GM12878 (cell line): ENCODE data around the gene CILP2. TPM values are rescaled to one million over a fixed set of nuclear protein-coding genes. Genes with fewer than 3 reads are reported as not detected.

ENCODE experiments used
- ATAC-seq: fragments of 200-7000 bp; cut with Tn5 transposase; 3 replicates; pipeline ENCODE4 v1.9.1; 2020; ENCODE audit warnings: mild to moderate bottlenecking, moderate library complexity
- BruUV-seq: library from RNA; stranded (reverse); fragments of 400-500 nt; replicated peaks from 2 replicates; lab custom pipeline; 2021; lab: Mats Ljungman, UMichigan
- CTCF ChIA-PET: fragments of 300-600 bp; sonication (Branson Sonifier 250); formaldehyde crosslinking; extraction: SDS; loops from one replicate; lab custom pipeline; 2021; ENCODE audit warnings: inconsistent platforms; lab: Yijun Ruan, JAX
- POLR2A ChIA-PET: fragments of 350-600 bp; formaldehyde crosslinking; extraction: SDS; loops from one replicate; lab custom pipeline; 2021; ENCODE audit warnings: inconsistent platforms; lab: Charles Lee
- RAD21 ChIA-PET: fragments of 300-600 bp; sonication (Branson Sonifier 250); formaldehyde crosslinking; loops from one replicate; lab custom pipeline; 2023; ENCODE audit warnings: antibody characterized with exemption; ENCODE audit not compliant: unreplicated experiment; lab: Charles Lee
- SMC1A ChIA-PET: fragments of 300-600 bp; sonication (Branson Sonifier 250); formaldehyde crosslinking; loops from one replicate; lab custom pipeline; 2023; ENCODE audit not compliant: unreplicated experiment, uncharacterized antibody; lab: Charles Lee
- DNase-seq: peaks from one replicate; pipeline ENCODE4 v3.0.0-alpha.2; 2011; ENCODE audit warnings: low read depth, low spot score
- FAIRE-seq: peaks from 3 replicates; lab custom pipeline; 2011; peaks lifted over from hg19 to GRCh38; lab: Jason Lieb, UNC
- H2AFZ ChIP-seq: 2 replicates; pipeline ENCODE4 v1.6.0; 2011; ENCODE audit warnings: low read depth, low read length, control low read depth; ENCODE audit not compliant: control insufficient read depth
- H3K27ac ChIP-seq: 2 replicates; pipeline ENCODE4 v1.5.1; 2011; ENCODE audit warnings: control low read depth; ENCODE audit not compliant: control insufficient read depth, insufficient read depth
- H3K27me3 ChIP-seq, 2 experiments: replicated peaks in 1 of 2; 2 replicates each; pipeline versions ENCODE4 v1.6.0 to v1.6.1; 2011; ENCODE audit warnings: low read length in 1 of 2; ENCODE audit not compliant: control insufficient read depth in 2 of 2, insufficient read depth in 2 of 2
- H3K36me3 ChIP-seq, 2 experiments: 2 replicates each; pipeline ENCODE4 v1.5.1; 2011; ENCODE audit warnings: low read length in 1 of 2; ENCODE audit not compliant: control insufficient read depth in 2 of 2, insufficient read depth in 2 of 2
- H3K4me1 ChIP-seq: 2 replicates; pipeline ENCODE4 v1.6.1; 2011; ENCODE audit warnings: mild to moderate bottlenecking, low read length, moderate library complexity, mixed read lengths; ENCODE audit not compliant: control insufficient read depth, insufficient read depth
- H3K4me2 ChIP-seq: 2 replicates; pipeline ENCODE4 v1.6.0; 2011; ENCODE audit warnings: control low read depth; ENCODE audit not compliant: control insufficient read depth, insufficient read depth
- H3K4me3 ChIP-seq: fragments of 200-600 bp; sonication (generic); 2 replicates; pipeline ENCODE4 v1.5.1; 2016
- H3K79me2 ChIP-seq: 2 replicates; pipeline ENCODE4 v1.6.0; 2011; ENCODE audit warnings: low read length; ENCODE audit not compliant: control insufficient read depth, insufficient read depth
- H3K9ac ChIP-seq: 2 replicates; pipeline ENCODE4 v1.8.0; 2011; ENCODE audit warnings: low read length, control low read depth, mixed read lengths; ENCODE audit not compliant: control insufficient read depth, insufficient read depth
- H3K9me3 ChIP-seq: replicated peaks from 3 replicates; pipeline ENCODE4 v1.5.1; 2011; ENCODE audit warnings: mild to moderate bottlenecking, low read length; ENCODE audit not compliant: control insufficient read depth, insufficient read depth
- H4K20me1 ChIP-seq: 2 replicates; pipeline ENCODE4 v1.6.0; 2011; ENCODE audit not compliant: control insufficient read depth, insufficient read depth
- BACH1 ChIP-seq: fragments of 450-650 bp; IDR thresholded peaks from 2 replicates; pipeline ENCODE4 v1.6.1; 2017; ENCODE audit warnings: mild to moderate bottlenecking, borderline replicate concordance
- CBX3 ChIP-seq: fragments of 200-600 bp; sonication (generic); IDR thresholded peaks from 2 replicates; pipeline ENCODE4 v1.6.1; 2016; ENCODE audit warnings: low read depth, borderline replicate concordance
- CREM ChIP-seq: IDR thresholded peaks from 2 replicates; pipeline ENCODE4 v1.6.1; 2014; ENCODE audit warnings: antibody characterized with exemption, low read depth
- ELK1 ChIP-seq: IDR thresholded peaks from 2 replicates; pipeline ENCODE4 v1.6.1; 2012; ENCODE audit warnings: low read depth, low read length, improper control_type of control experiment
- EZH2 ChIP-seq: IDR thresholded peaks from 2 replicates; pipeline ENCODE4 v1.6.1; 2012; ENCODE audit warnings: low read depth, mild to moderate bottlenecking, control low read depth, inconsistent platforms, low read length, borderline replicate concordance; ENCODE audit not compliant: control insufficient read depth
- FOS ChIP-seq: IDR thresholded peaks from 3 replicates; pipeline ENCODE4 v1.6.1; 2011; ENCODE audit warnings: borderline replicate concordance; ENCODE audit not compliant: insufficient read length; ENCODE audit errors: extremely low read depth
- LARP7 ChIP-seq: fragments of 450-650 bp; IDR thresholded peaks from 2 replicates; pipeline ENCODE4 v1.6.1; 2017; ENCODE audit warnings: mild to moderate bottlenecking
- MYB ChIP-seq: fragments of 150-350 bp; IDR thresholded peaks from 2 replicates; pipeline ENCODE4 v1.6.1; 2014; ENCODE audit warnings: mild to moderate bottlenecking, low read depth, low read length, borderline replicate concordance
- RFX5 ChIP-seq: IDR thresholded peaks from 2 replicates; pipeline ENCODE4 v1.6.1; 2011; ENCODE audit warnings: low read depth, low read length, improper control_type of control experiment
- SUZ12 ChIP-seq: fragments of 200-600 bp; sonication (generic); IDR thresholded peaks from one replicate; pipeline ENCODE4 v1.6.1; 2018; ENCODE audit warnings: antibody characterized with exemption, mild to moderate bottlenecking; ENCODE audit not compliant: unreplicated experiment
- YY1 ChIP-seq: IDR thresholded peaks from 2 replicates; pipeline ENCODE4 v1.6.1; 2011; ENCODE audit warnings: low read depth, mild to moderate bottlenecking, low read length
- ZBED1 ChIP-seq: IDR thresholded peaks from 2 replicates; pipeline ENCODE4 v1.6.1; 2016; ENCODE audit warnings: borderline replicate concordance
- ZNF24 ChIP-seq: fragments of 450-650 bp; IDR thresholded peaks from 2 replicates; pipeline ENCODE4 v1.6.1; 2017; ENCODE audit warnings: antibody characterized with exemption, mild to moderate bottlenecking
- ZNF274 ChIP-seq: IDR thresholded peaks from one replicate; pipeline ENCODE4 v1.8.0; 2011; ENCODE audit not compliant: insufficient read length, insufficient read depth
- WGBS: methylation state at CpG from one replicate; pipeline ENCODE4 v1.1.6; 2016; ENCODE audit warnings: low lambda C conversion rate; ENCODE audit not compliant: insufficient replicate concordance, insufficient coverage; ENCODE audit errors: missing lambda C conversion rate; 5-methylcytosine and 5-hydroxymethylcytosine counted together
- in situ Hi-C: fragments of 300-500 bp; cut with MboI; formaldehyde crosslinking; loops from 9 replicates; pipeline ENCODE4 v1.14.3; 2018; ENCODE audit warnings: mixed read lengths
- intact Hi-C: fragments of 100-400 bp; cut with micrococcal nuclease; formaldehyde crosslinking; loops from one replicate; pipeline ENCODE4 v1.14.2; 2022; ENCODE audit not compliant: unreplicated experiment
- polyA plus RNA-seq, 11 experiments: library from polyadenylated mRNA; depleted of rRNA in 4 of 11; unstranded in 6 of 11; stranded (reverse) in 5 of 11; fragments of >200 nt; fragmentation: Nextera tagmentation in 4 of 11; fragmentation: Illumina TruSeq in 1 of 11; extraction: Ambion mirVana in 4 of 11; extraction: Trizol in 1 of 11; gene quantifications; 1 replicate in 1 of 11; 2 replicates in 10 of 11; pipeline versions ENCODE4 v1.2.1 to v1.2.3, GENCODE V29; 2011 to 2016; ENCODE audit warnings: inconsistent platforms in 2 of 11, missing spikeins in 2 of 11, low read depth in 1 of 11
- total RNA-seq, 4 experiments: library from RNA; depleted of rRNA in 3 of 4; stranded (reverse); fragments of >200 nt in 3 of 4; fragmentation: Illumina TruSeq in 1 of 4; extraction: Trizol in 1 of 4; gene quantifications; 2 replicates each; pipeline versions ENCODE4 v1.2.1 to v1.2.3, GENCODE V29; 2013 to 2021
- TF ChIP-seq, protein P1 (sequence below): fragments of 150-350 bp; IDR thresholded peaks from 2 replicates; pipeline ENCODE4 v1.6.1; 2016; ENCODE audit warnings: low read depth, low read length
- TF ChIP-seq, protein P2 (sequence below): fragments of 450-650 bp; IDR thresholded peaks from 2 replicates; pipeline ENCODE4 v1.6.1; 2017; ENCODE audit warnings: mild to moderate bottlenecking, moderate library complexity

Gene CILP2
- total and polyA plus RNA-seq, 10 of the 15 experiments (the other 5 are each of a cell fraction or from before 2014, with no cell fraction given), result 0.05 to 0.08 (median 0.06) TPM; not detected in 6

DNA sequence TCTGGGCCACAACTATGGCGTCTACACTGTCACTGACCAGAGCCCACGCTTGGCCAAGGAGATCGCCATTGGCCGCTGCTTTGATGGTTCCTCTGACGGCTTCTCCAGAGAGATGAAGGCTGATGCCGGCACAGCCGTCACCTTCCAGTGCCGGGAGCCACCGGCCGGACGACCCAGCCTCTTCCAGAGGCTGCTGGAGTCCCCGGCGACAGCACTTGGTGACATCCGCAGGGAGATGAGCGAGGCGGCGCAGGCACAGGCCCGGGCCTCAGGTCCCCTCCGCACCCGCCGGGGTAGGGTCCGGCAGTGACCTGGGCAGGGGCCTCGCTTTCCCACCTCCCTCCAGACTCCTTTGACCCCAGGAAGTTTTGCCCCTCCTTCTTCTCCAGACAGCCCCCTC is 7.6 kb downstream of the CILP2 start (continued):
- TF ChIP-seq, protein P1, sequence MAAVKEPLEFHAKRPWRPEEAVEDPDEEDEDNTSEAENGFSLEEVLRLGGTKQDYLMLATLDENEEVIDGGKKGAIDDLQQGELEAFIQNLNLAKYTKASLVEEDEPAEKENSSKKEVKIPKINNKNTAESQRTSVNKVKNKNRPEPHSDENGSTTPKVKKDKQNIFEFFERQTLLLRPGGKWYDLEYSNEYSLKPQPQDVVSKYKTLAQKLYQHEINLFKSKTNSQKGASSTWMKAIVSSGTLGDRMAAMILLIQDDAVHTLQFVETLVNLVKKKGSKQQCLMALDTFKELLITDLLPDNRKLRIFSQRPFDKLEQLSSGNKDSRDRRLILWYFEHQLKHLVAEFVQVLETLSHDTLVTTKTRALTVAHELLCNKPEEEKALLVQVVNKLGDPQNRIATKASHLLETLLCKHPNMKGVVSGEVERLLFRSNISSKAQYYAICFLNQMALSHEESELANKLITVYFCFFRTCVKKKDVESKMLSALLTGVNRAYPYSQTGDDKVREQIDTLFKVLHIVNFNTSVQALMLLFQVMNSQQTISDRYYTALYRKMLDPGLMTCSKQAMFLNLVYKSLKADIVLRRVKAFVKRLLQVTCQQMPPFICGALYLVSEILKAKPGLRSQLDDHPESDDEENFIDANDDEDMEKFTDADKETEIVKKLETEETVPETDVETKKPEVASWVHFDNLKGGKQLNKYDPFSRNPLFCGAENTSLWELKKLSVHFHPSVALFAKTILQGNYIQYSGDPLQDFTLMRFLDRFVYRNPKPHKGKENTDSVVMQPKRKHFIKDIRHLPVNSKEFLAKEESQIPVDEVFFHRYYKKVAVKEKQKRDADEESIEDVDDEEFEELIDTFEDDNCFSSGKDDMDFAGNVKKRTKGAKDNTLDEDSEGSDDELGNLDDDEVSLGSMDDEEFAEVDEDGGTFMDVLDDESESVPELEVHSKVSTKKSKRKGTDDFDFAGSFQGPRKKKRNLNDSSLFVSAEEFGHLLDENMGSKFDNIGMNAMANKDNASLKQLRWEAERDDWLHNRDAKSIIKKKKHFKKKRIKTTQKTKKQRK, result no peak
- no peak for TF ChIP-seq FOS
- no peak for TF ChIP-seq BACH1
- no peak for TF ChIP-seq LARP7
- TF ChIP-seq ZNF274, result no peak
- TF ChIP-seq CREM, result no peak
- no peak for TF ChIP-seq ZNF24
- TF ChIP-seq MYB, result no peak

DNA sequence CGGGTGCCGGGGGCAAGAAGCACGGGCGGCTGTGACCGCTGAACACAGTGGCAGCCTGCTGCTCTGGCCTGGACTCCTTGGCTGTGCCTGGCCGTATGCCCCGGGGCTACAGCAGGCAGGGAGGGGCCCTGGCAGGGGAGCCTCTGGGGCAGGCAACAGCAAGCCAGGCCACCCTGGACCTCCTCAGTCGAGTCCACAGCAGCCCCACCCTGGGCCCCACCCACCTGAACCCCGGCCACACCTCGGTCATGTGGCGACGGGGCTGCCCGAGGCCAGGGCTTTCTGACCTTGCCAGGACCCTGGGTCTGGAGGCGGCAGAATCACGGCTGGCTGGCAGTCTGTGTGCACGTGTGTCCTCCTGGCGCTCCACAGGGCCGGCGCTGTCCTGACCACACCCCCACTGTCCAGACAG is 8.7 kb downstream of the CILP2 start:
- in situ Hi-C loops, result loop anchor here (25.0 kb wide), 4 partner anchors 866 to 1491 kb away; partner anchors contain the start of genes ZNF66 and ZNF737
- Histone ChIP-seq H3K27ac (no peak overlapping the region), H3K9me3 (no peaks in the 10 kb centered on the region), H3K36me3 (no peaks in the 10 kb centered on the region), H3K79me2 (no peaks in the 10 kb centered on the region), H2AFZ (no peak overlapping the region), H4K20me1 (no peaks in the 10 kb centered on the region), H3K27me3 (no peaks in the 10 kb centered on the region), H3K4me3 (no peak overlapping the region), H3K9ac (no peak overlapping the region), H3K4me1 (no peaks in the 10 kb centered on the region), H3K4me2 (no peak overlapping the region)
- SMC1A ChIA-PET, result interaction anchor here (1.2 kb wide), 1 partner anchor 14 kb away, joined by 3 read pairs; no protein-coding TSS in a partner anchor
- no peak for DNase-seq
- intact Hi-C loops, result no loop called here
- WGBS, result 50% methylated on average over 19 of the region's 19 CpGs
- POLR2A ChIA-PET, result interaction anchor here (0.6 kb wide), 1 partner anchor 16 kb away, joined by 4 read pairs; no protein-coding TSS in a partner anchor
- RAD21 ChIA-PET, result interaction anchor here (1.4 kb wide), 1 partner anchor 15 kb away, joined by 3 read pairs; no protein-coding TSS in a partner anchor
- no peak for ATAC-seq
- BruUV-seq, result no TSS peak
- CTCF ChIA-PET, result interaction anchor here (0.8 to 1.0 kb wide), 2 partner anchors 15 to 102 kb away, joined by 3 to 4 read pairs; no protein-coding TSS in a partner anchor
- FAIRE-seq, result no peak
- TF ChIP-seq ZBED1 (no peak), RFX5 (no peak), ELK1 (no peak), SUZ12 (no peak), YY1 (no peak), CBX3 (no peak), EZH2 (no peak), CREM (no peak)
- TF ChIP-seq, protein P2, sequence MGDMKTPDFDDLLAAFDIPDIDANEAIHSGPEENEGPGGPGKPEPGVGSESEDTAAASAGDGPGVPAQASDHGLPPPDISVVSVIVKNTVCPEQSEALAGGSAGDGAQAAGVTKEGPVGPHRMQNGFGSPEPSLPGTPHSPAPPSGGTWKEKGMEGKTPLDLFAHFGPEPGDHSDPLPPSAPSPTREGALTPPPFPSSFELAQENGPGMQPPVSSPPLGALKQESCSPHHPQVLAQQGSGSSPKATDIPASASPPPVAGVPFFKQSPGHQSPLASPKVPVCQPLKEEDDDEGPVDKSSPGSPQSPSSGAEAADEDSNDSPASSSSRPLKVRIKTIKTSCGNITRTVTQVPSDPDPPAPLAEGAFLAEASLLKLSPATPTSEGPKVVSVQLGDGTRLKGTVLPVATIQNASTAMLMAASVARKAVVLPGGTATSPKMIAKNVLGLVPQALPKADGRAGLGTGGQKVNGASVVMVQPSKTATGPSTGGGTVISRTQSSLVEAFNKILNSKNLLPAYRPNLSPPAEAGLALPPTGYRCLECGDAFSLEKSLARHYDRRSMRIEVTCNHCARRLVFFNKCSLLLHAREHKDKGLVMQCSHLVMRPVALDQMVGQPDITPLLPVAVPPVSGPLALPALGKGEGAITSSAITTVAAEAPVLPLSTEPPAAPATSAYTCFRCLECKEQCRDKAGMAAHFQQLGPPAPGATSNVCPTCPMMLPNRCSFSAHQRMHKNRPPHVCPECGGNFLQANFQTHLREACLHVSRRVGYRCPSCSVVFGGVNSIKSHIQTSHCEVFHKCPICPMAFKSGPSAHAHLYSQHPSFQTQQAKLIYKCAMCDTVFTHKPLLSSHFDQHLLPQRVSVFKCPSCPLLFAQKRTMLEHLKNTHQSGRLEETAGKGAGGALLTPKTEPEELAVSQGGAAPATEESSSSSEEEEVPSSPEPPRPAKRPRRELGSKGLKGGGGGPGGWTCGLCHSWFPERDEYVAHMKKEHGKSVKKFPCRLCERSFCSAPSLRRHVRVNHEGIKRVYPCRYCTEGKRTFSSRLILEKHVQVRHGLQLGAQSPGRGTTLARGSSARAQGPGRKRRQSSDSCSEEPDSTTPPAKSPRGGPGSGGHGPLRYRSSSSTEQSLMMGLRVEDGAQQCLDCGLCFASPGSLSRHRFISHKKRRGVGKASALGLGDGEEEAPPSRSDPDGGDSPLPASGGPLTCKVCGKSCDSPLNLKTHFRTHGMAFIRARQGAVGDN, result no peak
